ENCODE measurements around the gene IL3.

Gene IL3

GRCh38 chr5:132072070-132072469 is 11.6 kb downstream of the IL3 start (continued):
- TF ChIP-seq PATZ1 (CRISPR knock-in tag; IDR thresholded peaks at IDR 0.05; ENCODE audit: borderline replicate concordance) (no peak), TCF4 (CRISPR knock-in tag; IDR thresholded peaks at IDR 0.05; ENCODE audit: borderline replicate concordance) (no peak), CSDC2 (CRISPR knock-in tag; IDR thresholded peaks at IDR 0.05) (no peak), ARNTL (CRISPR knock-in tag; IDR thresholded peaks at IDR 0.05; ENCODE audit: borderline replicate concordance, low read depth) (no peak), GLIS3 (CRISPR knock-in tag; IDR thresholded peaks at IDR 0.05) (no peak), CSRNP3 (CRISPR knock-in tag; IDR thresholded peaks at IDR 0.05) (no peak)

GRCh38 chr5:132072528-132072927 is 12.1 kb downstream of the IL3 start:
- ATAC-seq: no peak
- TF ChIP-seq TCF4 (CRISPR knock-in tag; IDR thresholded peaks at IDR 0.05; ENCODE audit: borderline replicate concordance): no peak
- no peak for TF ChIP-seq ZFP3 (CRISPR knock-in tag; IDR thresholded peaks at IDR 0.05)
- no peak for TF ChIP-seq OSR1 (CRISPR knock-in tag; IDR thresholded peaks at IDR 0.05)
- no peak for TF ChIP-seq ZNF8 (CRISPR knock-in tag; IDR thresholded peaks at IDR 0.05)
- TF ChIP-seq RARB (CRISPR knock-in tag; IDR thresholded peaks at IDR 0.05): no peak
- no peak for TF ChIP-seq ARNTL (CRISPR knock-in tag; IDR thresholded peaks at IDR 0.05; ENCODE audit: borderline replicate concordance, low read depth)

GRCh38 chr5:132073231-132074013 is 13.0 kb downstream of the IL3 start, which contains the start of gene CSF2:
TSS of gene CSF2 (plus strand) at chr5:132073789. CDS start at chr5:132073824, 35 bp downstream.
- TF ChIP-seq CSRNP3 (CRISPR knock-in tag; IDR thresholded peaks at IDR 0.05): no peak
- no peak for TF ChIP-seq POU6F1 (CRISPR knock-in tag; IDR thresholded peaks at IDR 0.05; ENCODE audit: borderline replicate concordance, low read depth)
- no peak for TF ChIP-seq SNAI2 (CRISPR knock-in tag; IDR thresholded peaks at IDR 0.05)
- no peak for TF ChIP-seq CSDC2 (CRISPR knock-in tag; IDR thresholded peaks at IDR 0.05)
- ATAC-seq: peak; percentile 46

GRCh38 chr5:132074091-132074771 is 13.8 kb downstream of the IL3 start:
- TF ChIP-seq ZNF70 (CRISPR knock-in tag; IDR thresholded peaks at IDR 0.05) (no peak), CREB5 (CRISPR knock-in tag; IDR thresholded peaks at IDR 0.05; ENCODE audit: low read depth) (no peak), ZNF8 (CRISPR knock-in tag; IDR thresholded peaks at IDR 0.05) (no peak), TOX (CRISPR knock-in tag; IDR thresholded peaks at IDR 0.05; ENCODE audit: borderline replicate concordance) (no peak), TCF4 (CRISPR knock-in tag; IDR thresholded peaks at IDR 0.05; ENCODE audit: borderline replicate concordance) (no peak), ZC3H10 (CRISPR knock-in tag; IDR thresholded peaks at IDR 0.05) (no peak), ARNTL (CRISPR knock-in tag; IDR thresholded peaks at IDR 0.05; ENCODE audit: borderline replicate concordance, low read depth) (no peak), PATZ1 (CRISPR knock-in tag; IDR thresholded peaks at IDR 0.05; ENCODE audit: borderline replicate concordance) (no peak), ZNF565 (CRISPR knock-in tag; conservative IDR thresholded peaks at IDR 0.05; ENCODE audit: low read depth) (no peak), OSR1 (CRISPR knock-in tag; IDR thresholded peaks at IDR 0.05) (no peak)
- no peak for ATAC-seq
